Breast epithelium (tissue), 4 donors: Measurements from ENCODE around the gene RNF123. TPM values are rescaled to one million over a fixed set of nuclear protein-coding genes. Genes with fewer than 3 reads are reported as not detected.

Experiments
- DNase-seq, 2 donors: peaks; one replicate each; pipeline ENCODE4 v3.0.0-alpha.2; 2019; ENCODE audit warnings: low spot score in 2 of 2
- H3K27ac ChIP-seq, 2 donors: fragments of 200-600 bp; sonication (generic) in 1 of 2; one replicate each; pipeline ENCODE4 v1.5.1; 2016 to 2019; ENCODE audit warnings: mild to moderate bottlenecking in 1 of 2
- H3K27me3 ChIP-seq, 2 donors: fragments of 200-600 bp; sonication (generic) in 1 of 2; one replicate each; pipeline versions ENCODE4 v1.5.1 to v1.6.0; 2017 to 2019; ENCODE audit warnings: control low read depth in 1 of 2, mild to moderate bottlenecking in 1 of 2
- H3K36me3 ChIP-seq: fragments of 200-600 bp; one replicate; pipeline ENCODE4 v1.5.1; 2019
- H3K4me1 ChIP-seq, 2 donors: fragments of 200-600 bp; sonication (generic); one replicate each; pipeline ENCODE4 v1.5.1; 2016 to 2019; ENCODE audit warnings: control low read depth in 1 of 2
- H3K4me3 ChIP-seq, 3 donors: fragments of 200-600 bp; sonication (generic); 1 replicate in 2 of 3; 2 replicates in 1 of 3; pipeline ENCODE4 v1.5.1; 2016 to 2019; ENCODE audit warnings: mild to moderate bottlenecking in 3 of 3, moderate library complexity in 2 of 3
- H3K9me3 ChIP-seq, 2 donors: fragments of 200-600 bp; sonication (generic) in 1 of 2; one replicate each; pipeline ENCODE4 v1.5.1; 2016 to 2019; ENCODE audit warnings: control low read depth in 1 of 2
- POLR2A ChIP-seq: fragments of 450-650 bp; IDR thresholded peaks from one replicate; pipeline ENCODE4 v1.6.1; 2016; ENCODE audit warnings: antibody characterized with exemption, mild to moderate bottlenecking, moderate library complexity
- POLR2AphosphoS5 ChIP-seq, 3 donors: sonication (generic); formaldehyde crosslinking; IDR thresholded peaks; one replicate each; pipeline ENCODE4 v1.6.1; 2017; ENCODE audit warnings: antibody characterized with exemption in 3 of 3
- intact Hi-C: fragments of 100-400 bp; cut with DNase I; formaldehyde crosslinking; loops from one replicate; pipeline ENCODE4 v1.15.1; 2023; ENCODE audit warnings: low total_unique reads
- total RNA-seq, 3 donors: library from RNA; depleted of rRNA; stranded (reverse); fragments of >200 nt; gene quantifications; one replicate each; pipeline ENCODE4 v1.1.0, GENCODE V29; 2016
- TF ChIP-seq, protein P1 (sequence below), 3 donors: fragments of 450-650 bp; IDR thresholded peaks; one replicate each; pipeline ENCODE4 v1.5.1; 2016 to 2017; ENCODE audit warnings: antibody characterized with exemption in 3 of 3, mild to moderate bottlenecking in 3 of 3, moderate library complexity in 3 of 3

RNF123 gene
- total RNA-seq, 3 donors from 2014 or later: 22.1 to 29.8 (median 26.2) TPM

- Histone ChIP-seq H3K9me3 (no peaks in the 10 kb centered on the region), H3K36me3 (no peaks in the 10 kb centered on the region), H3K4me1 (no peaks in the 10 kb centered on the region), H3K4me3 (no peak overlapping the region), H3K27me3 (no peaks in the 10 kb centered on the region), H3K27ac (no peak overlapping the region)
- DNase-seq: no peak
- intact Hi-C loops: no loop called here
- TF ChIP-seq POLR2A (no peak), POLR2AphosphoS5 (IDR thresholded peaks at IDR 0.05) (no peak)
- TF ChIP-seq, protein P1, sequence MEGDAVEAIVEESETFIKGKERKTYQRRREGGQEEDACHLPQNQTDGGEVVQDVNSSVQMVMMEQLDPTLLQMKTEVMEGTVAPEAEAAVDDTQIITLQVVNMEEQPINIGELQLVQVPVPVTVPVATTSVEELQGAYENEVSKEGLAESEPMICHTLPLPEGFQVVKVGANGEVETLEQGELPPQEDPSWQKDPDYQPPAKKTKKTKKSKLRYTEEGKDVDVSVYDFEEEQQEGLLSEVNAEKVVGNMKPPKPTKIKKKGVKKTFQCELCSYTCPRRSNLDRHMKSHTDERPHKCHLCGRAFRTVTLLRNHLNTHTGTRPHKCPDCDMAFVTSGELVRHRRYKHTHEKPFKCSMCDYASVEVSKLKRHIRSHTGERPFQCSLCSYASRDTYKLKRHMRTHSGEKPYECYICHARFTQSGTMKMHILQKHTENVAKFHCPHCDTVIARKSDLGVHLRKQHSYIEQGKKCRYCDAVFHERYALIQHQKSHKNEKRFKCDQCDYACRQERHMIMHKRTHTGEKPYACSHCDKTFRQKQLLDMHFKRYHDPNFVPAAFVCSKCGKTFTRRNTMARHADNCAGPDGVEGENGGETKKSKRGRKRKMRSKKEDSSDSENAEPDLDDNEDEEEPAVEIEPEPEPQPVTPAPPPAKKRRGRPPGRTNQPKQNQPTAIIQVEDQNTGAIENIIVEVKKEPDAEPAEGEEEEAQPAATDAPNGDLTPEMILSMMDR (IDR thresholded peaks at IDR 0.05): no peak
These were observed 80.0 kb downstream of the RNF123 start for GRCh38 chr3:49769286-49769915.

DNA sequence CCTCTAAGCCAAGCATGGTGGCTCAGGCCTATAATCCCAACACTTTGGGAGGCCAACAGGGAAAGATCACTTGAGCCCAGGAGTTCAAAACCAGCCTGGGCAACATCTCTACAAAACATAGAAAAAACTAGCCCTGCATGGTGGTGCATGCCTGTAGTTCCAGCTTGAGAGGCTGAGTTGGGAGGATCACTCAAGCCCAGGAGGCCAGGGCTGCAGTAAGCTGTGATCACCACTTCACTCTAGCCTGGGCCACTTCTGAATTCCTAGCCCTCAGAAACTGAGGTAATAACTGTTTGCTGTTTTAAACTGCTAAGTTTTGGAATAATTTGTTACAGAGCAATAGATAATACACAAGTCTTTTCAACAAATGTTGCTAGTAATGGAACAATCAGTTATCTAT lies 80.6 kb downstream of the RNF123 start:
- Histone ChIP-seq H3K4me3 (no peak overlapping the region), H3K4me1 (no peaks in the 10 kb centered on the region), H3K27ac (no peak overlapping the region), H3K9me3 (no peaks in the 10 kb centered on the region), H3K27me3 (no peaks in the 10 kb centered on the region), H3K36me3 (no peaks in the 10 kb centered on the region)
- TF ChIP-seq, protein P1 (IDR thresholded peaks at IDR 0.05): no peak
- TF ChIP-seq POLR2A: no peak
- no peak for TF ChIP-seq POLR2AphosphoS5 (IDR thresholded peaks at IDR 0.05)
- intact Hi-C loops: no loop called here
- DNase-seq: no peak

Other genes with a start within 250 kb of the RNF123 start
- gene DAG1, start 219.3 kb upstream of the RNF123 start, total RNA-seq: 10 to 100 TPM; 37.1 to 56.6 (median 44.6) TPM
- gene BSN, start 135.1 kb upstream of the RNF123 start, total RNA-seq: under 1 TPM; 0.15 to 0.48 (median 0.33) TPM
- 10 to 100 TPM; 69.5 to 80.0 (median 70.1) TPM for gene APEH, start 15.2 kb upstream of the RNF123 start, total RNA-seq
- 10 to 100 TPM in 2 of 3 donors, 1 to 10 TPM in 1; 9.3 to 23.6 (median 21.2) TPM for gene MST1, start 83 bp upstream of the RNF123 start, total RNA-seq
- 1 to 10 TPM in 2 of 3 donors, under 1 TPM in 1; 0.98 to 1.3 (median 1.0) TPM for gene AMIGO3, start 30.1 kb downstream of the RNF123 start, total RNA-seq
- 10 to 100 TPM; 17.4 to 40.0 (median 21.2) TPM for gene GMPPB, start 34.4 kb downstream of the RNF123 start, total RNA-seq
- 10 to 100 TPM; 24.8 to 45.9 (median 45.8) TPM for gene IP6K1, start 97.0 kb downstream of the RNF123 start, total RNA-seq
- not detected for gene CDHR4, start 110.3 kb downstream of the RNF123 start, total RNA-seq
- gene INKA1, start 113.7 kb downstream of the RNF123 start, total RNA-seq: 1 to 10 TPM; 2.3 to 4.5 (median 4.2) TPM
- 10 to 100 TPM; 26.4 to 77.4 (median 50.5) TPM for gene UBA7, start 124.4 kb downstream of the RNF123 start, total RNA-seq
- 1 to 10 TPM; 1.6 to 2.0 (median 1.9) TPM for gene TRAIP, start 167.0 kb downstream of the RNF123 start, total RNA-seq
- 1 to 10 TPM in 1 of 3 donors, not detected in 2; 1.5 TPM for gene CAMKV, start 180.3 kb downstream of the RNF123 start, total RNA-seq
- 10 to 100 TPM in 1 of 3 donors, 1 to 10 TPM in 1, under 1 TPM in 1; 0.16 to 11.9 (median 7.5) TPM for gene MST1R, start 214.3 kb downstream of the RNF123 start, total RNA-seq
- 10 to 100 TPM in 2 of 3 donors, 1 to 10 TPM in 1; 9.1 to 12.5 (median 11.3) TPM for gene MON1A, start 240.3 kb downstream of the RNF123 start, total RNA-seq